ENCODE results near the gene HELQ. TPM values are rescaled to one million over a fixed set of nuclear protein-coding genes. Genes with fewer than 3 reads are reported as not detected.

HELQ gene
- total RNA-seq, 1 experiment from 2014 or later = 14.5 TPM

DNA sequence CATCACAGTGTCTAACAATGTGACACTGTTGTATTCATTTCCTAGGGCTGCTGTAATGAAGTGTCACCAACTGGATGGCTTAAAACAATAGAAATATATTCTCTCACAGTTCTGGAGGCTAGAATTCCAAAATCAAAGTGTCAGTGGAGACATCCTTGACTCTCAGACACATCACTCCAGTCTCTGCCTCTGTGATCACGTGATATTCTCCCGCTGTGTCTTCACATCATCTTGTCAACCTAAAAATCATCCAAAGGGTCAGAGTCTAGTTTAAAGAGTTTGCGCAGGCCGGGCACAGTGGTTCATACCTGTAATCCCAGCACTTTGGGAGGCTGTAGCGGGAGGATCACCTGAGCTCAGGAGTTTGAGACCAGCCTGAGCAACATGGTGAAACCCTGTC, 84.4 kb downstream of the HELQ start:
- DNase-seq (ENCODE audit: low read depth) = no peak

DNA sequence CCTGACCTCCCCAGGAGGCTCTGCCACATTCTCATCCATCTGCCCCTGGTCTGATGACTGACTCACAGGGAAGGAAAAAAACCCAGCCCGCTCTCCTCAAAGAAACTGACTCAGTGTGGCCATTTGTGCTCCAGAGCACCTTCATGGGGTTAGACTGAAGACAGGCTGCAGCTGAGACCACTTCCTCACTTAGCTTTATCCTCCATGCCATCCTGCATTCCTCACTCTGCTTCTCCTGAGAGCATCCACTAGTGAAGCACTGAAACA, 85.0 kb downstream of the HELQ start:
- peak; percentile 54 for DNase-seq (ENCODE audit: low read depth)

DNA sequence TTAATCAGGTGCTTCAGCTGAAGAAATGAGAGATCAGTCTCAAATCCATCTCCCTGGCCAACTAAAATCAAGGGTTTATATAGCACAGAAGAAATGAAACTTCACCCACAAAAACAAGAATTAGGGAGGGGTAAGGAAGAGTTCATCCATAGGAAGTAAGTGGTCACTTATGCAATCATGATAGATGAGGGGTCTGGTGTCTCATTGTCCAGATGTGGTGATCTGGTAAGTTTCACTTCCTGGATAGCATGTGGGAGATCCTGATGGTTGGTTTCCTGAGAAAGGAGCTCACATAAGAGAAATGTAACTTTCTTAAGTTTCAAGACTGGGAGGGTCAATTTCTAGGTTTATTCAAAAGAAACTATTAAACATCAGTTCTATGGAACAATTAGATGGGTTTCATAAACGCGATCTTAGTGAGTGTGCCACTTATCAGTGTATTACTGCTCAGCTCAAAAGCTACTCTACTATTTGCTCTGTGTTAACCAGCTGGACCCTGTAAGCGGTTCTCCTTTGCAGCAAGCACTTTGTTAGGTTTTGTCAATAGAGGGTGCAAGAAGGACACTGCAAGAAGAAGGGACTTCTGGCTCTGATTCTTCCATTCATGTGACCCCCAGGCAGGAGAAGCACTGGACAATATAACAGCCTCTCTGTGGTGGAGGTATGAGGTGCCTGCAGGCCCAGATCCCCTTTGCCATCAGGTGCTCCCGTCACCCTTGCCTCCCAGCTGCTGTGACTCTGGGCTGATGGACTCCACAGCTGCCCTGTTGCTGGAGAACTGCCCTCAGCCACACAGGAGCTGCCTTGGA, 85.6 kb downstream of the HELQ start:
- peak; percentile 18 for DNase-seq (ENCODE audit: low read depth)

DNA sequence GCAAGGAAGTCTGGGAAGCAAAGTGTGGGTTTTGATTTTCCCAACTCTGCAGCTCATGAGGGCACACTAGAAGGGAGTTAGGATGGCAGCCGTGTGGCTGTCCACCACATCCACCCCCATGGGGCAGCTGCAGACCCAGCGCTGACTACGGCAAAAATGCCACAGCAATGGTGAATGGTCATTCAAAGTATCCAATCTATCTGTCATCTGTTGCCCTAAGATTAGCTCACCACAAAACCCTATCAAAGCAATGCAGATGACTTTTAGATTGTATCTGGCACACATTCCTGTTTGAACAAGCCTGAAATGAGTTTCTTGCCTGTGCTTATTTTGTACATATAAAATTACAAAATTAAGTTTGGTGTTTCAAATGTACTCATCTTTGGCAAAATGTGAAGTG, 91.3 kb downstream of the HELQ start:
- peak; percentile 64 for DNase-seq (ENCODE audit: low read depth)

DNA sequence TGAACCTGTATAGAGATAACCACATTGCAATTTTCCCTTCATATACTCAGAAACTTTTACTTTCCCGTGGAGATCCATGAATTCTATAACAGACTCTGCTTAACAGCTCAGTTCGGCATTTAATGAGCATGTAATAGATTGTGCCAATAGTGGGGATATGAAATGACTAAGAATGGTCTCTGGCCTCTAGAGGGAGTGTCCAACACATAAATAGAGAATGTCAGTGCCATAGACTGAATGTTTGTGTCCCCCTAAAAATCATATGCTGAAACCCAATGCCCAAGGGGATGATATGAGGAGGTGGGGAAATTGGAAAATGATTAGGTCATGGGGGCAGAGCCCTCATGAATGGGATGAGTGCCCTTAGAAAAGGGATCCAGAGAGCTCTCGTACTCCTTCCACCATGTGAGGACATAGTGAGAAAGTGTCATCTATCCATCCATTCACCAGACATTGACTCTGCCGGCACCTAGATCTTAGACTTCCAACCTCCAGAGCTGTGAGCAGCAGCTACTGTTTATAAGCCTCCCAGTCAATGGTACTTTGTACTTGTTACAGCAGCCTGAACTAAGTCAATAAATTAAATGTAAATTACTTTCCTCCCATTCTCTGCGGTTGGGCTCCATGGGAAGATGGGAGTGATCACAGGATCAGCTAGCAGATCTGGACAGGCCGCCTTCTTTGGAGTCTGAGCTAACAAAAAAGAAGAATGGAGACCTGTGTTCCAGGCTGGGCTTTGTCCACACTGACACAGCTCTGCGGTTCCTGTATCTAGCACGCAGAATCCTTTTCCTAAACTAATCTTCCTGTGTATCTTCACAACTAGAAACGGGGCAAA, 92.9 kb downstream of the HELQ start:
- DNase-seq (ENCODE audit: low read depth) = peak; percentile 52

DNA sequence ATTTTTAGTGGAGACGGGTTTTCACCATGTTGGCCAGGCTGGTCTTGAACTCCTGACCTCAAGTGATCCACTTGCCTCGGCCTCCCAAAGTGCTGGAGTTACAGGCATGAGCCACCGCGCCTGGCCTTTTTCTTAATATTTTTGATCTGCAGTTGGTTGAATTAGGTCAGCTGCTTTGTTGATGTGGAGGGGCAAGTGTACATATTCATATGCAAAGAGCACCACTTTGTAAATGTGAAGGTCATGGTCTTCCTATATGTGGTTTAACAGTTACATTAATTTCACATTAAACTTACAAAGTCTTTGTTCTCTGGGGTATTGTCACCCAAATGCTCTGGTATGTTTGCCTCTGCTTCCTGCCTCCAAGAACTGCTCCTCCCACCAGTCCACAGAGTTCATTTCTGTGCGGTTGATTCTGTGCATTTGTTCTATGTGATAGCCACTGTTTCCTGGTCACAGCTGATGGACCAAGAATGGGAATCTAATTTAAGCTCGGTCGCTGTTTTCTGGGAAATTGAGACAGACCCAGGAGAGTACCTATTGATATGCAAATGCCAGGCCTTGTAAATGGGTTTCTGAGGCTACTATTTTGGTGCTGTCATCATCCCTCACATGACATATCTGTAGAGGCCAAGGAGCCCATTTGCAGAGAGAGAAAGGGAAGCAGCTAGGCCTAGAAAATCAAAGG, 94.1 kb downstream of the HELQ start:
- DNase-seq (ENCODE audit: low read depth) = no peak

DNA sequence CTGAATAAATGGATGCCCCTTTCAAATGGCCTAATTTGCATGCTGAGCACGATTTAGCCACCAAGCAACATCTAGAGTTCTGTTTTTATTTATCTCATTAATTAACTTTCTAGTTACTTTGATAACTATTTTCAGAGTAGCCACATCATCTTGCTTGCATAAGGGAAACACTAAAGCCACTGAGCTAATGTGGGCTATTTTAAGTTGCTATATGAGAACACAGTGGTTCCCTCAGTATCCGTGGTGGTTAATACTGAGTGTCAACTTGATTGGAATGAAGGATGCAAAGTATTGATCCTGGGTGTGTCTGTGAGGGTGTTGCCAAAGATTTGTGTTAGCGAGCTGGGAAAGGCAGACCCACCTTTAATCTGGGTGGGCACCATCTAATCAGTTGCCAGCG, 95.6 kb downstream of the HELQ start:
- no peak for DNase-seq (ENCODE audit: low read depth)

DNA sequence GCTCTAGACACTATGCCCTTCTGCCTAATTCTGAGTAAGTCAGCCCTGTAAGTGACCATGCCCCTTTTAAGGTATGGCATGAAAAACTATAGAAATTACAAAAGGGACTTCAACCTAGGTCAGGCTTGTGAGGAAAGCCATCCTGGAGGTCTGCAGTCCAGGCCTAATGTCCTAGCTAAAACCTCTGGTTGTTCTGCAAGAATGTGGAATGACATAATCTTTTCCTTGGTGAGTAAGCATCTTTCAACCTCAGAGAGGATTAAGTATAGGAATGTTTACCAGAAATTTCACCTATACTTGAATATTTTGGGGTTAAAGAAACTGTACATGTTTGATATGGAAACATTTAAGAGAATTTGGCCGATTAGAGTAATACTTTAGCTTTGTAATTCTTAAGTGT, 97.2 kb downstream of the HELQ start:
- peak; percentile 84 for DNase-seq (ENCODE audit: low read depth)

Other genes starting within 250 kb of the HELQ start
- gene COQ2, start 171.0 kb downstream of the HELQ start, total RNA-seq (2014; rRNA removed) = 25.5 and 29.8 TPM in 2 replicates
- 2.1 and 2.2 TPM in 2 replicates for gene HPSE, start 121.0 kb downstream of the HELQ start, total RNA-seq (2014; rRNA removed)
- gene MRPS18C, start 235 bp upstream of the HELQ start, total RNA-seq (2014; rRNA removed) = 22.1 and 23.7 TPM in 2 replicates
- 9.0 and 14.2 TPM in 2 replicates for gene ABRAXAS1, start 29.3 kb upstream of the HELQ start, total RNA-seq (2014; rRNA removed)
- 1.5 and 2.3 TPM in 2 replicates for gene GPAT3, start 80.3 kb upstream of the HELQ start, total RNA-seq (2014; rRNA removed)